ENCODE measurements around the gene KIF1A.
A peak's percentile ranks its signal among the peaks of the same experiment; 100 is the strongest.

Gene KIF1A

DNA sequence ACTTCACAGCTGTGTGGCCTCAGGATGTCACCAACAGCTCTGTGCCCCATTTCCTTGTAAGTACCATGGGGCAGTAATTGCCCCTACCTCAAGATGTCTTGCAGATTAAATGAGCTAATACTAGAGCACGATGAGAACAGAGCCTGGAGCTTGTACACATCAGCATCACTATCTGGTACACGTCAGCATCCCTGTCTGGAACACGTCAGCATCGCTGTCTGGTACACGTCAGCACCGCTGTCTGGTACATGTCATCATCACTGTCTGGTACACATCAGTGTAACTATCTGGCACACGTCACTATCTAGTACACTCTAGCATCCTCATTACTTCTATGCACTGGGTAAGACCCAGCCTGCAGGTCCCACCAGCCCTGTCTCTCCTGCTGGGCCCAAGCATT, 91.2 kb downstream of the KIF1A start:
- H3K27me3 ChIP-seq (ENCODE audit: control insufficient read depth, insufficient read depth, low read length): no peaks in the 10 kb centered on the region
- no peak overlapping the region for H3K9ac ChIP-seq (ENCODE audit: low read depth, low read length)
- H3K4me1 ChIP-seq (ENCODE audit: control insufficient read depth, insufficient read depth, low read length): no peaks in the 10 kb centered on the region
- H3K4me3 ChIP-seq (ENCODE audit: low read depth, low read length): no peak overlapping the region
- peaks cover 54% of the 10 kb centered on the region for H3K36me3 ChIP-seq (ENCODE audit: control insufficient read depth, insufficient read depth, low read length)
- H3K9me3 ChIP-seq (ENCODE audit: control insufficient read depth, insufficient read depth, low read length): no peaks in the 10 kb centered on the region

DNA sequence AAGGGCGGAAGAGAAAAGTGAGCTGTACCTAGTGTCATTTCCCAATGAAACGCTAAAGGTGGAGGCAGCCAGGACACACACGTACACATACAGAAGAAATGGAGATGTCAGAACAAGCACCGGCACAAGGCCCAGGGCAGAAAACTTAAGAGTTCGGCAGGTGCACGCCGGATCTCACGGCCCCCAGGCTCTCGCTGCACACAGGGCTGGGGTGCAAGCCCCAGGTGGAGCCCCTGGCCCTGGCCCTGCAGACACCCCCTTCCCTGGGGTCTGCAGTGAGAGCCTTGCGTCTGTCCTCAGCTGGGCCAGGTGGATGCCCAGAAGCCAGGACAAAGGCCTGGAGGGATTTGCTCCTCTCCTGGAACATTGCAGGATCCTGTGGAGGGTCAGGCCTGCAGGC, 91.7 kb downstream of the KIF1A start:
- H3K27me3 ChIP-seq (ENCODE audit: control insufficient read depth, insufficient read depth, low read length): no peaks in the 10 kb centered on the region
- peak overlapping the region; percentile 12 for H3K9ac ChIP-seq (ENCODE audit: low read depth, low read length)
- no peaks in the 10 kb centered on the region for H3K4me1 ChIP-seq (ENCODE audit: control insufficient read depth, insufficient read depth, low read length)
- H3K9me3 ChIP-seq (ENCODE audit: control insufficient read depth, insufficient read depth, low read length): no peaks in the 10 kb centered on the region
- H3K4me3 ChIP-seq (ENCODE audit: low read depth, low read length): no peak overlapping the region
- peaks cover 54% of the 10 kb centered on the region for H3K36me3 ChIP-seq (ENCODE audit: control insufficient read depth, insufficient read depth, low read length)

DNA sequence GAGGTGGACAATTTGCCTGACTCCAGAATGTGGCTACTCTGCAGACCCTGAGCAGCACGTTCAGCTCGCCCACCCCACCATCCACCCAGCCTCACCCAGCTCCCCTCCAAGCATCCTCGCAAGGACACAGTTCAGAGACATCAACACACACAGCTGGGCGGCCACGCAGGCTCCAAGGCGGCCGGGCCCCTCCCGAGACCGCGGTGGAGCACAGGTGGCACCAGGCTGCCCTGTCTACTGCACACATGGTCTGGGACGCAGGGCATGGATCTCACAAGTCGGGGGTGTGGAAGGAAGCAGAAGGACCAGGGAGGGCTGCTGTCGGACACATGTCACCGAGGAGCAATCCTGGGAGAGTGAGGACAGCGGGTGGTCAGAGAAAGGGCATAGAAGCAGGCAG, 92.1 kb downstream of the KIF1A start:
- Histone ChIP-seq H3K27me3 (ENCODE audit: control insufficient read depth, insufficient read depth, low read length) (no peaks in the 10 kb centered on the region), H3K4me1 (ENCODE audit: control insufficient read depth, insufficient read depth, low read length) (no peaks in the 10 kb centered on the region), H3K4me3 (ENCODE audit: low read depth, low read length) (no peak overlapping the region), H3K36me3 (ENCODE audit: control insufficient read depth, insufficient read depth, low read length) (peaks cover 54% of the 10 kb centered on the region), H3K9me3 (ENCODE audit: control insufficient read depth, insufficient read depth, low read length) (no peaks in the 10 kb centered on the region), H3K9ac (ENCODE audit: low read depth, low read length) (no peak overlapping the region)

DNA sequence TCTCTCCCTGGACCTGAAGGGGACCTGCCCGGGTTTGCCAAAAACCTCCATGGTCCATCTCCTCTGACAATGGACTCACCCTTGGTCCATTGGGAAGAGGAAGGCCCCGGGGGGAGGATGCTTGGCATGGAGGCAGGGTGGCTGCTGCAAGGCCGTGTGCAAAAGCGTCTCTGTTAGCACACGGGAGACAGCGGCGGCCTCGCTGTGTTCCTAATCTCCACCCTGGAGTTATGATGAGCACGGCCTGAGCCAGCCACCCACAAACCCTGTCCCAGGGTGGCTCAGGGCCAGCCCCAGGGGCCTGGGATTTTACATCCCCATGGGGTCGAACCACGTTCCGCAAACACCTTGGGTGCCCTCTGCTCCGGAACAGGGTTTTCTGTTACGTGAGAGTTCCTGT, 92.6 kb downstream of the KIF1A start:
- Histone ChIP-seq H3K4me1 (ENCODE audit: control insufficient read depth, insufficient read depth, low read length) (no peaks in the 10 kb centered on the region), H3K9me3 (ENCODE audit: control insufficient read depth, insufficient read depth, low read length) (no peaks in the 10 kb centered on the region), H3K4me3 (ENCODE audit: low read depth, low read length) (no peak overlapping the region), H3K9ac (ENCODE audit: low read depth, low read length) (no peak overlapping the region), H3K27me3 (ENCODE audit: control insufficient read depth, insufficient read depth, low read length) (no peaks in the 10 kb centered on the region), H3K36me3 (ENCODE audit: control insufficient read depth, insufficient read depth, low read length) (peaks cover 54% of the 10 kb centered on the region)

DNA sequence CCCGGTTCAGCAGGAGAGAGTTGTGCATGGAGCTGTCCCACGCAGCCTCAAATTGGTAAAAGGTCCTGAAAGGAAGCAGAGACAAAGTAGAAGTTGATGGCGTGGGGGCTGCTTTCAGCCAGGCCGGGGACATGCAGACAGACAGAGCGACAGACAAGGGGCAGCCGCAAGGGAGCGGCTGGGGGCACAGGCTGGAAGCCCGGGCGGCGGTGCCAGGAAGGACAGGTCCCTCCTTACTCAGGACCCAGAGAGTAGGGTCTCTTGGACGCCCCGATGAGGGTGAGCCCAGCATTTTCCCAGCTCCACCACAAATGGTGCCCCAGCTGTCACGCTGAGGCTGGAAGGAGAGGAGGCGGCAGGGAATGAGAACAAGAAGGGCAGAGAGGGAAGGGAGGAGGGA, 93.1 kb downstream of the KIF1A start:
- Histone ChIP-seq H3K27me3 (ENCODE audit: control insufficient read depth, insufficient read depth, low read length) (no peaks in the 10 kb centered on the region), H3K4me1 (ENCODE audit: control insufficient read depth, insufficient read depth, low read length) (no peaks in the 10 kb centered on the region), H3K4me3 (ENCODE audit: low read depth, low read length) (no peak overlapping the region), H3K9ac (ENCODE audit: low read depth, low read length) (no peak overlapping the region), H3K9me3 (ENCODE audit: control insufficient read depth, insufficient read depth, low read length) (no peaks in the 10 kb centered on the region), H3K36me3 (ENCODE audit: control insufficient read depth, insufficient read depth, low read length) (peaks cover 59% of the 10 kb centered on the region)

DNA sequence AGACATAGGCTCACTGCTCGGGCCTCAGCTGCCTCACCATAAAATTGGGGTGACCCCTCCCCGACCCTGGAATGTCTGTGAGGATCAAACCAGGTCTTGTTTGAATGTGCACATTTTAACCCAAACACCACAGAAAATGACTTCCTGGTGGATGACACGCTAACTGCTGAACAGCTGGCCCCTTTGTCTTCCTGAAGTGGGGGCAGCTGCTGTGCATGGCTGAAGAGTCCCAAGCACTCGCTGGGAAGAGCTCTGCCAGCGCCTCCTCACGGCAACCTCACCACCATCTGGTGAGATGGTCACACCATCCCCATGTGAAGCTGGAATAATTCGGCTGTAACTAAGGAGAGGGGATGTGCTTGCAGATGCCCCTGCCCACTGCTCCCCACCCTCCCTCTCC, 94.3 kb downstream of the KIF1A start:
- Histone ChIP-seq H3K4me1 (ENCODE audit: control insufficient read depth, insufficient read depth, low read length) (no peaks in the 10 kb centered on the region), H3K27me3 (ENCODE audit: control insufficient read depth, insufficient read depth, low read length) (no peaks in the 10 kb centered on the region), H3K4me3 (ENCODE audit: low read depth, low read length) (no peak overlapping the region), H3K9me3 (ENCODE audit: control insufficient read depth, insufficient read depth, low read length) (no peaks in the 10 kb centered on the region), H3K36me3 (ENCODE audit: control insufficient read depth, insufficient read depth, low read length) (peaks cover 71% of the 10 kb centered on the region), H3K9ac (ENCODE audit: low read depth, low read length) (no peak overlapping the region)

DNA sequence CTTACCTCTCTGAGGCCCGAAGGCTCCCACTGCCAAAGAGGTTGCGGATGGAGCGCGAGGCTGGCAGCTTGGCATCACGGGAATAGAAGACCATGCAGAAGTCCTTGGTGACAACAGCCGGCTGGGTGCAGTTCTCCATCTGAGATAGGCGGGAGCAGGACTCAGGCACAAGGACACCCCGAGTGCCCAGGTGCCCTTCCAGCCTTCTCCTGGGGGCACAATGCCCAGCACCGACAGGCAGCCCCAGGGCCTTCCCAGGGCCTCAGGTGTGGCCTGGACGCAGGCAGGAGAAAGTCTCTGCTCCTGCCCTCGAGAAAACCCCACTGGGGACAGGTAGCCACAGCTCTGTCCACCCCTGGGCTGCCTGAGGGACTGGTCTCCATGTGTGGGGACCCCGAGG, 94.8 kb downstream of the KIF1A start:
- no peaks in the 10 kb centered on the region for H3K27me3 ChIP-seq (ENCODE audit: control insufficient read depth, insufficient read depth, low read length)
- no peak overlapping the region for H3K4me3 ChIP-seq (ENCODE audit: low read depth, low read length)
- no peaks in the 10 kb centered on the region for H3K4me1 ChIP-seq (ENCODE audit: control insufficient read depth, insufficient read depth, low read length)
- no peak overlapping the region for H3K9ac ChIP-seq (ENCODE audit: low read depth, low read length)
- peaks cover 70% of the 10 kb centered on the region for H3K36me3 ChIP-seq (ENCODE audit: control insufficient read depth, insufficient read depth, low read length)
- no peaks in the 10 kb centered on the region for H3K9me3 ChIP-seq (ENCODE audit: control insufficient read depth, insufficient read depth, low read length)

DNA sequence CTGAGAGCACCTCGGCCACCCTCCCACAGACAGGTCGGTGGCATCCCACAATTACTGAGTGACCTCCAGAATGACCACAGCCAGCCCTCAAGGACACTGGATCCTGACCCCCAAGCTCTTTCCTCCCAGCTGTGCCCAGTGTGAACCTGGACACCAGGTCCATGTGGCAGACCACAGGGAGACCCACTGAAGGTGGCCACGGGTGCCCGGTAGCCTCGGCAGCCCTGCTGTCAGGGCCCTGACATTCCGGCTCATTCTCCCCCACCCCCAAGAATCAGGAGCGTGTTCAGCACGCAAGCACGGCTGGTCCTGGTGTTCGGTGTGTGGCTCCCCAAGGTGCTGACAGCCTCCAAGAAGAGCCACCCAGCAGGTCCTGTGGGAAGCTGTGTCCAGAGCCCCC, 95.6 kb downstream of the KIF1A start:
- Histone ChIP-seq H3K4me1 (ENCODE audit: control insufficient read depth, insufficient read depth, low read length) (no peaks in the 10 kb centered on the region), H3K9ac (ENCODE audit: low read depth, low read length) (no peak overlapping the region), H3K36me3 (ENCODE audit: control insufficient read depth, insufficient read depth, low read length) (peaks cover 76% of the 10 kb centered on the region), H3K4me3 (ENCODE audit: low read depth, low read length) (no peak overlapping the region), H3K27me3 (ENCODE audit: control insufficient read depth, insufficient read depth, low read length) (no peaks in the 10 kb centered on the region), H3K9me3 (ENCODE audit: control insufficient read depth, insufficient read depth, low read length) (no peaks in the 10 kb centered on the region)

DNA sequence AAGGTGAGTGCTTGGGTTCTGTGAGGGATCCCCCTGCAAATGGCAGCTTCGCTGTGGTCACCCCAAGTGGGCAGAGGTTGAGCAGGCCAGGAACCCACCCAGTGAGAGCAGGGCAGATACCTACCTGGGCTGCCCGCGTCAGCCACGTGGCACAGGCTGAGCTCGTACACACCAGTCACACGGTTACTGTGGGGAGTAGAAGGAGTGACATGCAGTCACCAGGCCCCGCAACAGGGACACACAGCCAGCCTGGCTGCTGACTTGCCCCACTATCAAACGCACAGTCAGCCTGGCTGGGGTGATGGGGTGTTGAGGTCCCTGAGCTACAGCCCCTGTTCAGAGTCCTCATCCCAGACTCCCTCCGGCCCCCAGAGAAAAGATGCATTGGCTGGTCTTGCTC, 96.2 kb downstream of the KIF1A start:
- H3K4me1 ChIP-seq (ENCODE audit: control insufficient read depth, insufficient read depth, low read length): no peaks in the 10 kb centered on the region
- H3K9me3 ChIP-seq (ENCODE audit: control insufficient read depth, insufficient read depth, low read length): no peaks in the 10 kb centered on the region
- no peak overlapping the region for H3K4me3 ChIP-seq (ENCODE audit: low read depth, low read length)
- no peak overlapping the region for H3K9ac ChIP-seq (ENCODE audit: low read depth, low read length)
- H3K36me3 ChIP-seq (ENCODE audit: control insufficient read depth, insufficient read depth, low read length): peaks cover 82% of the 10 kb centered on the region
- no peaks in the 10 kb centered on the region for H3K27me3 ChIP-seq (ENCODE audit: control insufficient read depth, insufficient read depth, low read length)

DNA sequence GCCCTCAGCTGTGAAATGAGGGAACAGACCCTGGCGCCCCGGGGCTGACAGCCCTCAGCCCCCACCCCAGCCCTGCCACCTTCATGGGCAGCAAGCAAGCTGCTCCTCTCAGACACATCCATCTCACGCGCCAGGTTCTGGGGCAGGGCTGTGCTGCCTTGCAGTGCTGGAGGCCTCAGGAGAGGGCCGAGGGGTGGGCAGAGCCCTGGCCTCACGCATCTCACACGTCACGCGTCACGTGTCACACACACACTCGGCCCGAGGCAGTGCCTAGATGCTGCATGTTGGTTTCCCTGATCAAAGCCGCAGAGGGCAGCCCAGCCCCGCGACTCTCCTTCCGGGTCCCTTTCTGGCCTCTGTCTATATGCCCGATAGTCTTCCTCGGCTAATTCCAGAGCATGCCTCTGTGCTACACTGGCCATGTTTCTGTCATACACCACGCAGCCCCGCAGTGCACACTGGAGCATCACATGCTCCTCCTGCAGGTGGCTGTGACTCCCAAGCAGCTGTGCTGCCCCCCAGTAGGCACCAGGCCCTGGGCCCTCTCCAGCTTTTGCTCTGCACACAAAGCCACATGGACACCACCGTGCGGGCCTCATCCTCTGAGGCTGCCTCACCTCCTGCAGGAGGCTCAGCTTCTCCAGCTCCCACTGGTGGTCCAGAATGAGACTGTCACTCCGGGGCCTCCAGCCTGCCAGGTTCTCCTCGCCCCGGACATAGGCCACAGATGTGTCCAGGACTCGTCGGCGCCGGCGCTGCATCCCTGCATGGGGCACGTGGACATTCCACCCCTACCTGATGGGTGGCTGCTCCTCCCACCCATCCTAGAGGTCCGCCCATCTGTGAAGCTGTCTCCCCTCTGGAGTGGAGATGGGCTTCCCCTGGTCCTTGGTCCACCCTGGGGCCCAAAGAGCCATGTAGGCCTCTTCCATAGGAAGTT, 97.0 kb downstream of the KIF1A start:
- Histone ChIP-seq H3K4me3 (ENCODE audit: low read depth, low read length) (no peak overlapping the region), H3K9ac (ENCODE audit: low read depth, low read length) (no peak overlapping the region), H3K4me1 (ENCODE audit: control insufficient read depth, insufficient read depth, low read length) (no peaks in the 10 kb centered on the region), H3K9me3 (ENCODE audit: control insufficient read depth, insufficient read depth, low read length) (no peaks in the 10 kb centered on the region), H3K27me3 (ENCODE audit: control insufficient read depth, insufficient read depth, low read length) (no peaks in the 10 kb centered on the region), H3K36me3 (ENCODE audit: control insufficient read depth, insufficient read depth, low read length) (peaks cover 89% of the 10 kb centered on the region)

DNA sequence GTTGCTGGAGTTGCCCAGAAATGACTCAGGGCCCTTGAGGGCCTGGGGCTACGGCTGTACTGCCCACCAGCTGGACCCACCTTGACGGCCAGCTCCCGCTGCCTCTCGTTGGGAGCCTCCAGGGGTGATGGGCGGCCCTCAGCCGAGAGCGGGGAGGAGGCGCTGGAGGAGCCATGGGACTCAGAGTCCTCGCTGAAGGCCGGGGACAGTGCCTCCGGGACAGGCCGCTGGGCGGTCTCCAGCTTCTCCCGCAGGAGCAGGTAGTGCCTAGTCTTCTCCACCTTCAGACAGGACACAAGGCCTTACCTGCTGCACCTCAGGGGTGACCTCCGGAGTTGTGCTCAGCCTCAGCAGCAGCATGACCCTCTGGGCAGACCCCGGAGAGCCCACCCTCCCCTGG, 97.6 kb downstream of the KIF1A start:
- H3K27me3 ChIP-seq (ENCODE audit: control insufficient read depth, insufficient read depth, low read length): no peaks in the 10 kb centered on the region

DNA sequence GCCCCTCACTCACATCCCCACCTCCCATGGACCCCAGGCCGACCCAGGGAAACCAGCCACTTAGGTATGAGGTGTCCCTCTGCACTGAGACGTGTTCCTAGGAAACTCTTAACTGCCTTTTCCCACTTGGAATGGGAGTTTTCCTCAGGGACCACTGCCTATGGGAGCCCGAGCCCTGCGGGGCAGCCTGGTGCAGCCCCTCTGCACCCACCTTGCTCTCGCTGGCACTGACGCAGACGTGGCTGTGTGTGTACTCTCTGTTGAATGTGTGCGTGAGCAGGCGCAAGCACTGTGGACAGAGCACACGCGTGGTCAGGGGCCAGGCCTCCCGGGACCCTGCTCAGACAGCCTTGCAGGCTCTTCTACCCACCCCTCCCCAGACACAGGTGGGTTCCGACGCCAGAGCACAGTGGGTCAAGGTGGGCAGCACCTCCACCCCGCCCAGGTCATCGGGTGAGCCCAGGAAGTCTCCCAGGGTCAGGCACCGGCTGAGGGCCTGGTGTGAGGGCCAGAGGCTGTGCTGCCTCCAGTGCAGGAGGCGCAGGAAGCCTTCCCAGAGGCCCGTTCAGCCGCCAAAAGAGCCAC, 98.3 kb downstream of the KIF1A start:
- no peak overlapping the region for H3K9ac ChIP-seq (ENCODE audit: low read depth, low read length)
- no peaks in the 10 kb centered on the region for H3K4me1 ChIP-seq (ENCODE audit: control insufficient read depth, insufficient read depth, low read length)
- no peaks in the 10 kb centered on the region for H3K9me3 ChIP-seq (ENCODE audit: control insufficient read depth, insufficient read depth, low read length)
- H3K27me3 ChIP-seq (ENCODE audit: control insufficient read depth, insufficient read depth, low read length): no peaks in the 10 kb centered on the region
- H3K4me3 ChIP-seq (ENCODE audit: low read depth, low read length): no peak overlapping the region
- peaks cover 91% of the 10 kb centered on the region for H3K36me3 ChIP-seq (ENCODE audit: control insufficient read depth, insufficient read depth, low read length)

More for the DNA sequence above, 97.6 kb downstream of the KIF1A start:
- Histone ChIP-seq H3K36me3 (ENCODE audit: control insufficient read depth, insufficient read depth, low read length) (peaks cover 91% of the 10 kb centered on the region), H3K4me3 (ENCODE audit: low read depth, low read length) (no peak overlapping the region), H3K4me1 (ENCODE audit: control insufficient read depth, insufficient read depth, low read length) (no peaks in the 10 kb centered on the region), H3K9me3 (ENCODE audit: control insufficient read depth, insufficient read depth, low read length) (no peaks in the 10 kb centered on the region), H3K9ac (ENCODE audit: low read depth, low read length) (no peak overlapping the region)

All from iPS-15b (cell line).